ENCODE data around the gene COPRS.

Gene COPRS, protein sequence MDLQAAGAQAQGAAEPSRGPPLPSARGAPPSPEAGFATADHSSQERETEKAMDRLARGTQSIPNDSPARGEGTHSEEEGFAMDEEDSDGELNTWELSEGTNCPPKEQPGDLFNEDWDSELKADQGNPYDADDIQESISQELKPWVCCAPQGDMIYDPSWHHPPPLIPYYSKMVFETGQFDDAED

DNA sequence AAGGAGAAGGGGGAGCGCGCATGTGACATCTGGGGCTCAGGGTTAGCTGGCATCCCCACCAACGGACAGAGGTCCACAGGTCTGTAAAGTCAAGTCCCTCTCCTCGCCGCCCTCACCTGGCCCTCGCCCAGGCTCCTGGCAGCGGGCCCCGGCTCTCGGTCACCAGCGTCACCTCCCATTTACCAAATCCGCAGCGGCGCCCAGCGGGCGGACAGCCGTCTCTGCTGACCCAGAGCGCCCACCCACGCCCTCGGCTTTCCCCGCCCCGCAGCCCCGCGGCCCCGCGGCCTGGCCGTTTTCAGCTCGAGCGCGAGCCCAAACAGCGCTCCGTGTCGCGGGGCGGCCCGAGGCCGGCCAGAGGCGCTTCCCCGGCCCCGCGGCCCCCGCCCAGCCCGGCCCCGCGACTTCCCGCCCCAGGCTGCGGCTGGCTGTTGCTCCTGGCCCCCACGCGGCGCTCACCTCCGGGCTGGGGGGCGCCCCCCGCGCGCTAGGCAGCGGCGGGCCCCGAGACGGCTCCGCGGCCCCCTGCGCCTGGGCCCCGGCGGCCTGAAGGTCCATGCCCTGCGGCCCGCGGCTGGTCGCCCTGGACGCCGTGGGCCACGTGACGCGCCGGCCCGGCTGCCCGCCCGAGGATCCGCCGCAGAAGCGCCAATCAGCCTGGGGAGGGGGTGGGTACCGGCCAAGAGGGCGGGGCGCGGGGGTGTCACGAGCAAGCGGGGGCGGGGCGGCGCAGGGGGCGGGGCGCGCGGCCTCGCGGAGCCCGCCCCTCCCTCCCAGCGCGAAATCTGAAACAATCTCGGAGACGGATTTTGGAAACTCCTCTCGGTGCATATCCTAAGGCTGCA, at the start of gene COPRS:
TSS of gene COPRS (minus strand) at position 603 of the 845 bp plus-strand sequence. CDS start at position 558, 45 bp downstream.
- peak; percentile 91 for DNase-seq

DNA sequence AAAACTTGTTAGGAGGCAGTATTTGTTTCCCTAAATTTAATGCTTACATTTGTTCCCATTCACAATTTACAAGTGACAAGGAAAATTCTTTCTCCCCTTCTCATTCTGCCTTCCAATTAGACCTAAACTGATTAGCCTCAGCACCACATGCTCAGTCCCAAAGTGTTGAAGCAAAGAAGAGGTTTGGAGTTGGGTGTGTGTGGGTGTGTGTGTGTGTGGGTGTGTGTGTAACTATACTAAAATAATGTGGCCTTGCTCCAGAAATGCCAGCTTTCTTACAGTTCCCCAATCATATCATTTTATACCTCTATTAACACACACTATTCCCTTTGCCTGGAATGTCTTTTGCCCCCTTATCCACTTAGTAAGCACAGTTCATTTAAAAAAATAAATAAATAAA, 49.3 kb upstream of the COPRS start:
- DNase-seq, result no peak

DNA sequence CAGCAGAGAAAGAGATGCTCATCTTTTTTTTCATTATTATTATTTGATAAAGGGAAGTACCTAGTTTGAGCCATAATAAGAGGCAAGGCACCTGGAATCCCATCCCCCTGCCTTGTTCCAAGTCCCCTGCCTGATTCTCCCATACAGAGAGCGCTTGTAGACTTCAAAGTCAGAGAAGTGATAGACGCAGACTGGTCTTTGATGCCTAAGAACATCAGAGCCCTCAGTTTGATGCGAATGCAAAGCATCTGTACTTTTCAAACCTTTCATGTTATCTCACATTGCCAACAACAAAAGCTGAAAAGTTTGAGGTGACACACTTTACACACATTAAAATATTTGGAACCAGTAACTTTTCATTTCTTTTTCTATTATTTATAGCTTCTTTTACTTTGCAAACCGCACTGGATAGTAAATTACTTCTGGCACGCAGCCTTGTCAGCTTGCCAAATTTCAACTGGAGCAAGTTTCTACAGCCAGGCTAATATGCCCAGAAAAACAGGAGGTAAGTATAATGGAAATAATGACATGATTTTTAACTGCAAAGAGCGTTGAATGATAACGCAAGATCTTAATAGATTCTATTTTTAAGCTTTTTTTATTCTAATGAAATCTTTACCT, 48.4 kb upstream of the COPRS start:
- DNase-seq, result no peak

DNA sequence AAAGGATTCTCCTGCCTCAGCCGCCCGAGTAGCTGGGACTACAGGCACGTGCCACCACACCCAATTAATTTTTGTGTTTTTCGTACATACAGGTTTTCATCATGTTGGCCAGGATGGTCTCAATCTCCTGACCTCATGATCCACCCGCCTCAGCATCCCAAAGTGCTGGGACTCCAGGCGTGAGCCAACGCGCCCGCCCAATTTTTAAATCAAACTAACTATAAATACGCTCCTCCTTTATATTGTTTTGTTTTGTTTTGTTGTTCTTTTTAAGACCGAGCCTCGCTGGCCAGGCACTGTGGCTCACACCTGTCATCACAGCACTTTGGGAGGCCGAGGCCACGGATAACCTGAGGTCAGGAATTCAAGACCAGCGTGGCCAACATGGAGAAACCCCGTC, 44.4 kb upstream of the COPRS start:
- no peak for DNase-seq

DNA sequence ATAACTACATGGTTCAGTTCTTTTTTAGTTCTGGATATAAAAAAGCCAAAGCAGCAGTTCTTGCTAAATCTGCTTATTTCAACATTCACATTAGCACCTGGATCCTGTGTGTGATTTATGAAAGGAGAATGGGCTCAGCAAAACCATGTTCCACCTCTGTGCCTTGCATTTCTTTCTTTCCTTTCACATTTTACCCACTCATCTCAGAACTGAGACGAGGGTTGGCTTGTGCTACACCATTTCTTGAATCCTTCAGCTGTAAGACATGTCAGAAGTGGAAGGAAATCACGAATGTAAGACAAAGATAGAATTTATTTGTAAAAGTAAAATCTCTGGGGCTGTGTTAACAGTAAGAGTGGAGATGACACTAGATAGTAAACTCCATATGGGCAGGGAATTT, 43.6 kb upstream of the COPRS start:
- DNase-seq, result no peak

DNA sequence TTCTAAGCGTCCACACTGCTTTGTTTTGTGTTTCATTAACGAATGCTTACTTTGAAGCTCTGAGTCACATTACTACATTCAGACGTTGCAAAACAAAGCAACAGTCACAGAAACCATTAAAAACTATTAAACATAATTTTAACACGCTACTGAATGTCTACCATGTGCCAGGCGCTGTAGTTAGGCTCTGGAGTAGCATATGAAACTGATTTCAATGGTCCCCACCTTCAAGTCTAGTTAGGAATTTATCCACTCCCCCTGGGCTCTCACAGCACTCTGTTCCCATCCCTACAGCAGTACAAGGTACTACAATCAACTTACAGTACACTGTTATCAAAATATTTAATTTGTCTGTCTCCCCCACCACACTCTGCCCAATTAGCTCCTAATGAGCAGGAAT, 41.8 kb upstream of the COPRS start:
- peak; percentile 47 for DNase-seq

DNA sequence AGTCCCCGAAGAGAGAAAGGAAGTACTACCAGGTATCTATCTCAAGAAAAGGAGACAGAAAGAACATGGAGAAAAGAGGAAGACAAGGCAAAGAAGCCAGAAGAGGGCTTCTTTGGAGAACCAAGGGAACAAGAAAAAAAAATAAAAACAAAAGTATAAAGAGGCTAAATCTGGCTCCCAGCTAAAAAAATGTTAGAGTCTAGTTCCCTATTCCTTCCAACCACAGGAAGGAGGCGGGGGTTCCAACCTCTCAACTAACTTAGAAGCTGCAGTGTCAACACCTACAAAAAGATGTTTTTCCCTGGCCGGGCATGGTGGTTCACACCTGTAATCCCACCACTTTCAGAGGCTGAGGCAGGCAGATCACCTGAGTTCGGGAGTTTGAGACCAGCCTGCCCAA, 29.1 kb upstream of the COPRS start:
- DNase-seq, result peak; percentile 74

DNA sequence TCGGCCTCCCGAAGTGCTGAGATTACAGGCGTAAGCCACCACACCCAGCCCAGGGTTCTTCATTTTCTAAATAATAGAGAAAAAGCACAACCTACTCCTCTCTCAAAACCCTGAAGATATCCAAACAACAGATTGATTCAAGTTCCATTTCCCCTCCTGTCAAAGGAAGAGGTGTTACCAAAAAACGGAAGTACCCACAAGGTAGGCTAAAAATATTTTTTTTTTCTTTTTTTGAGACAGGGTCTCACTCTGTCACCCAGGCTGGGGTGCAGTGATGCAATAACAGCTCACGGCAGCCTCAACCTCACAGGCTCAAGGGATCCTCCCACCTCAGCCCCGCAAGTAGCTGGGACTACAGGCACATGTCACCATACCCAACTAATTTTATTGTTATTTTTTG, 23.5 kb upstream of the COPRS start:
- peak; percentile 23 for DNase-seq

DNA sequence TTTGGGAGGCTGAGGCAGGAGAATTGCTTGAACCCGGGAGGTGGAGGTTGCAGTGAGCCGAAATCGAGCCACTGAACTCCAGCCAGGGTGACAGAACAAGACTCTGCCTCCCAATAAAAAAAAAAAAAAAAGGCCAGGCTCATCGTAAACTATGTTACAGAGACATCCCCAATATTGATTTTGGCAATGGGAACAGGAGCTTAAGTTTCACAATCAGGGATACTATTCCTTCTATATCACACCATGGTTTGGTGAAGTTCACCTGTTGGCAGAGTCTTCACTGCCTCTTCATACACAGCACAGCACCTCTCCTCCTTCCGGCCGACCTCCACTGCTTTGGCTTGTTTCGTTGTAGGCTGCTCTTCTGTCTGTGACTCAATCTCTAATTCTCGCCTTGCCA, 21.3 kb upstream of the COPRS start:
- DNase-seq, result no peak

DNA sequence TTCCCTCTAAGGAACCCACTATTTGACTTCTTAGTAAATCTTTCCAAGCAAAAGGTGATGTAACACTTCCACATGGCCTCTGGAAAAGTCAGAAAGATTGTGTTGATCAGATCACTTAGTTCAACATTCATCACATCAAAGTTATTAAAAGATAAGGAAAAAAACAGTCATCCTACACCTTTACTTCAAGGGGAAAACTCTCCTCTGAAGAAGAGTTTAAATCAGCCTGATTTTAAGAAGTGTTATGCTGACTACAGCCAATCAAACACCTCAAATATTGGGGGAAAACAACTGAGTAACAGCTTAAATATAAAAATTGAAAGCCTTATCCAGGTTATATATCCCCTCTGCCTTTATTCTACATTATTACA, 19.6 kb upstream of the COPRS start:
- DNase-seq, result no peak

DNA sequence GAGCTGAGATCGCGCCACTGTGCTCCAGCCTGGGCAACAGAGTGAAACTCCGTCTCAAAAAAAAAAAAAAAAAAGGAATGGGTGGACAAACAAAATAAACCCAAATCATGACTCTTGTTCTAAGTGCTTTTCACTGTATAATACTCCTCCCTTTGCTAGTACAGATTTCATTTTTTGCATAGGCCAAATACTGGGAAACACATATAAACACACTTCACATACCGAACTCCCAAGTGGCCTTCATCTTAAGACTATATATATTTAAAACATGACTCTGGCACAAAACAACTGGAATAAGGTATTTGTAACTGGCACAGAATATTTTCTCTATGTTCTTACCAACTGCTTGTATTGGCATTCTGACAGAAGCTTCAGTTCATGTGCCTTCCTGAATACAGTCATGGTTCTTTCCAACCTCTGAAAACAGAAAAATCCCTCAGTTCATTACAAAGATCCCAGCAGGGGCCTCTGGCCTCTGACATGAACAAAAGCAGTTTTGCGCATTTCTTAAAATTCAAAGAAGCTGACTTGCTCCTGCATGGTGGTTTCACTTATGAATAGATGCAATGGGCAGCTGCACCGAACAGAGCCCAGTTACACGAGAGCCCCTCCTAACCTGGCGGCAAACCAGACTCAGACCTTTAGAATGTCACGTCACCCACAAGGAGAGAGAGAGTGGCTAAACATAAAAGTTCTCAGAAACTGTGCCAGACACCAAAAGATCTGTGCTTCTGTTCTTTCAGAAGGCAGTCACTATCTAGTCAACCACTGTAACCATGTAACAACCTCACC, 19.1 kb upstream of the COPRS start:
- DNase-seq, result no peak

DNA sequence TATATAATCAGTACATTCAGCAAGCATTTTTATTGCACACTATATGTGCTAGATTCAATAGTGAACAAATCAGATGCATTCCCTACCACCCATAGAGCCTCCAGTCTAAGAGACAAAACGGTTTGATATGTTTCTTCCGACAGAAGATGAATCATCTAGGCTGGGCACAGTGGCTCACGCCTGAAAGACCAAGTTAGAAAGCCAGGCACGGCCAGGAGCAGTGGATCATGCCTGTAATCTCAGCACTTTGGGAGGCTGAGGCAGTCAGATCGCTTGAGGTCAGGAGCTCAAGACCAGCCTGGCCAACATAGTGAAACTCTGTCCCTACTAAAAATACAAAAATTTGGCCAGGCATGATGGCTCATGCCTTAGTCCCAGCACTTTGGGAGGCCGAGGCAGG, 18.3 kb upstream of the COPRS start:
- DNase-seq, result no peak

DNA sequence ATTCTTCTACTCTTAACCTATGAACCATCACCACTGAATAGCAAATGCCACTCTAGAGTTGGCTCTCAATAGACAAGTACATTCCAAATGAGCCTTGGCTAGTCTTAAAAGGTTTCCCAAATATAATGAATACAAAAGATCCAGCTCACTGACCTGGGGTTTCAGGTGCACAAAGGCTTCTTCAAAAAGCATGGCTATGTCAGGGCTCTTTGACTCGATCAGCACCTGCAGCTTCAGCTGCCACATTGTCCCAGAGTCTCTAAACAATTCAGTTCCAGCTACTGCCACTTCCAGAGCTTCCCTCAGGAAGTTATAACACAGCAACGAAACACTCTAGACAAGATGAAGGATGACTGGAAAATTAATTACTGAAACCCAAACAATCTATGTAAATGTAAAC, 16.0 kb upstream of the COPRS start:
- DNase-seq, result no peak

DNA sequence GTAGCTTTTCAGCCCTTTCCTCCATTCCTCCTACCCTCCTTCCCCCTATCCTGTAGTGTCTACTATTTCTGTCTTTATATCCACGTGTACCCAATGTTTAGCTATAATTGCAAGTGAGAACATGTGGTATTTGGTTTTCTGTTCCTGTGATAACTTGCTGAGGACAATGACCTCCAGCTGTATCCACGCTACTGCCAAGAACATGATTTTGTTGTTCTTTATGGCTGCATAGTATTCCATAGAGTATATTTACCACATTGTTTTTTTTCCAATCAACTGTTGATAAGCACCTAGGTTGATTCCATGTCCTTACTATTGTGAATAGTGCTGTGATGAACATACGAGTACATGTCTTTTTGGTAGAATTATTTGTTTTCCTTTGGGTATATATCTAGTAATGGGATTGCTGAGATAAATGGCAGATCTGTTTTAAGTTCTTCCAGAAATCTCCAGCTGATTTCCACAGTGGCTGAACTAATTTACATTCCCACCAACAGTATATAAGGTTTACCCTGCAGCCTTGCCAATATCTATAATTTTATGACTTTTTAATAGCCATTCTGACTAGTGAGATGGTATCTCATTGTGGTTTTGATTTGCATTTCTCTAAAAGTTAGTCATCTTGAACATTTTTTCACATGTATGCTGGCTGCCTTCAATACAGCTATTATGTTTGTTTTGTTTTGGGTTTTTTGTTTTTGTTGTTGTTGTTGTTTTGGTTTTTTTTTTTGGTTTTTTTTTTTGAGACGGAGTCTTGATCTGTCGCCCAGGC, 10.9 kb upstream of the COPRS start:
- no peak for DNase-seq

DNA sequence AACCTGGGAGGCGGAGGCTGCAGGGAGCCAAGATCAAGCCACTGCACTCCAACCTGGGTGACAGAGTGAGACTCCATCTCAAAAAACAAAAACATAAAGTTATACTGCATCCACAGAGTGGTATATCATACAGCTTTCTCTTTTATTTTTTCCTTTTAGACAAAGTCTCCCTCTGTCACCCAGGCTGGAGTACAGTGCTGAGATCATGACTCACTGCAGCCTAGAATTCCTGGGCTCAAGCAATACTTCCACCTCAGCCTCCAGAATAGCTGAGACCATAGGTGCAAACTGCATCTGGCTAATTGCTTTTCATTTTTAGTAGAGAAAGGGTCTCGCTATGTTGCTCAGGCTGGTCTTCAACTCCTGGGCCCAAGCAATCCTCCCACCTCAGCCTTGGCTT, 10.0 kb upstream of the COPRS start:
- no peak for DNase-seq

DNA sequence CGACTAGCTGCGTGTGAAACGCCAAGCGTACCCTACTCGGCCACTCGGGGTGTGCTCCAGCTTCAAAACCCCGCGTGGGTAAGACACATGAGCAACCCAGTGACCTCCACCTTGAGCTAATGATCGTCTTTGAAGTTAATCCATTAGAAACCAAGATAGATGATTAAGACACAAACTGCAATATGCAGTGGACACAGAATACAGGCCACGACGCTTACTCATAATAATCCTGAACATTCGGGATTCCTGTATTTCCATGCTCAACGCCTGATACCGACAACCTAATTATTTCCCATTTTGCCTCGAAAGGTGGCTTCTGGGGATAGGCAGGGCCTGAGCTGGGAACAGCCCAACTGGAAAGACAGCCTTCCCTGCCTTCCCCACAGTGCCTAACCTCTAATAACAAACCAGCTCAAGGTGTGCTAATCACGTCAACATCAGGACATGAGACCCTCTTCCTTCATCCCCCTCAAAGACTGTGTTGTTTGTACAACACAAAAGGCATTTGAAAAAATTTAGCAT, 504 bp upstream of the COPRS start:
- no peak for DNase-seq

DNA sequence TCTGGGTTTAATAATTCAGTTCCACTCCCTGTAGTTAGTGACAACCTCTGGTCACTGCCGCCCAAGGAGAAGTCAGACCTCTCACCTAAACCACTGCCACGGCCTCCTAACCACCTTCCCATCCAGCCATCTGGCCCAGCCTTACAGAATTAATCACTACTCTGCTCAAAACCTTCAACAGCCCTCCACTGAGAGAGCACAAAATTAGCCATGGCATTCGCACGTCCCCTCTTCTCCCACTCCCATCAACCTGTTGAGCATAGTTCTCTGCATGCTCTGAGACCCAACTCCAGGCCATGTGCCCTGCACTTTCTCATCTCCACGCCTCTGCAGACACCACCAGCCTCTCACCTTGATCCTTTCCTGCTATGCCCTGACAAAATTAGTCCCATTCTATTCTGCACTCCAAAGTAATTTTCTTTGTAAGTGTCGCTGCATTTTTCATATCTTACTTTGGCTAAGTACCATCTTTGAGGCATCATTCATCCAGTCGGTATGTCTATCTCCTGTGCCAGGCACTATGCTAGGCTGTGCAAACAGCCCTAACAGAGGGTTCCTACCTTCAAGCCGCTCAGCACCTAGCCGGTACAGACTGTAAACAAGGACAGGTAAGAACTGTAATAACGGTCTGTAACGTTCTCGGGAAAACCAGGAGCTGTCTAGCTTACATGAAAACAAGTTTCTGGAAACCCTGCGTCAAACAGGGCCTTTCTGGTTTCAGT, 963 bp downstream of the COPRS start:
- no peak for DNase-seq

DNA sequence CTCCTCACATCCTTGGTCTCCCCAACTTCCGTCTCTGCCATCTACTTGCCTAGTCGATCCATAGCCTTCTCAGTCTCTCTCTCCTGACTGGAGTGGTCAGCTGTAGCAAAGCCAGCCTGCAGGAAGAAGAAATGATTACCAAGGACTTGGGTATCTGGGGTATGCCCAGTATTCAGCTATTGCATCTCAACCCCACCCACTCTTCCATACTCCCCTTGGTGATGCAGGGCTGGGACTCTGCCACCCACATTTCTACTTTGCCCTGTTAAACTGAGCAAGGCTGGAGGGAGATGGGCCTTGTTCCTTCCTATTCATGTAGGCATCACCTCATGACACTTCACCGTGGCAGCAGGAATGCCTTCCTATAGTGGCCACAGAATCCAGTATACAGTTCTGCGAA, 2.3 kb downstream of the COPRS start:
- DNase-seq, result no peak

DNA sequence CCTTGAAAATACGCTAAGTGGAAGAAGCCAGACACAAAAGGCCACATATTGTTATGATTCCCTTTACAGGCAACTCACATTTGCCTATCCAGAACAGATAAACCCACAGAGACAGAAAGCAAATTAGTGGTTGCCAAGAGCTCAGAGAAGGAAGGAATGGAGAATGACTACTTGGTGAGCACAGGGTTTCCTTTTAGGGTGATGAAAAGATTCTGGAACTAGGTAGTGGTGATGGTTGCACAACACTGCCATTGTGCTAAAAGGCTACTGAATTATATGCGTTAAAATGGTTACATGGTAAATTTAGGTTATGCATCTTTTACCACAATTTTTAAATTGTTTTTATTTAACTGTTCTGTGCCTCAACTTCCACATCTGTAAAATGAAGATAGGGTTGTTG, 4.4 kb downstream of the COPRS start:
- no peak for DNase-seq

DNA sequence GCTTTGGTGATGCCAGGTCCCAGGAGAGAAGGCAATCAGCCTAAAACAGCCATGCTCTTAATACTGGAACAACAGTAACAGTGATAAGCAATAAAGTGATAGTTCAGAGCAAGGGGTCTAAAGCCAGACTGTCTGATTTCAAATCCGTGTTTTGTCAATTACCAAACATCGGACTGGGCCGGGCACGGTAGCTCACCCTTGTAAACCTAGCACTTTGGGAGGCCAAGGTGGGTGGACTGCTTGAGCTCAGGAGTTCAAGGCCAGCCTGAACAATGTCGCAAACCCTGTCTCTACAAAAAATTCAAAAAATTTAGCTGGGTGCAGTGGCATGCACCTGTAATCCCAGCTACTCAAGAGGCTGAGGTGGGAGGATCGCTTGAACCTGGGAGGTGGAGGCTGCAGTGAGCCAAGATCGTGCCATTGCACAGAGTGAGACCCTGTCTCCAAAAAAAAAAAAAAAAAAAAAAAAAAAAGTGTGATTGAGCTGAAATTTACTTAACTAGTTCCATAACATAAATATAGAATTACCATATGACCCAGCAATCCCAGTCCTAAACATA, 5.1 kb downstream of the COPRS start:
- DNase-seq, result no peak

DNA sequence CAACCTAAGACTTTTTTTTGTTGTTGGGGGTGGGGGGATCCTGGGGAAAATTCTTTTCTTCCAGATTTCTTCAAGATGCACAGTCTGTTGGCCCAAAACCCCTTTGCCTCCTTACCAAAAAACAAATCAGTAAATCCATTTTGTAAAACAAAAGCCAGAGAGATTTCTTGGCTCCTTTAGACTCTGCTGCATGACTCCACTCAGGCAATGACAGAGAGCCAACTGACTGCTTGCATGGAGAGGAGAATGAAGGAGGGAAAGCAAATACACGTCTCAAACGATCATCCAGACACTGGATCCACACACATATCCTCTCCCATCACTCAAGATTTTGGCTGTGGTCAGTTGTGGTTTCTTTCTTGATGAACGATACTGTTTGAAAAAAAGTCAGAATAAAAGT, 13.8 kb downstream of the COPRS start:
- DNase-seq, result no peak

All from inflammatory macrophage treated with lipopolysaccharide for 4 hours (primary cell).